A549 (cell line): ENCODE measurements around the gene ITSN1.

ENCODE experiments used
- PHF8 ChIP-seq: fragments of 200-600 bp; sonication (generic); IDR thresholded peaks from 2 replicates; pipeline ENCODE4 v1.6.1; 2016; ENCODE audit warnings: low read depth, mild to moderate bottlenecking, antibody characterized with exemption, moderate library complexity, borderline replicate concordance
- ZNF302 ChIP-seq: fragments of 250-450 bp; sonication (Bioruptor Pico); IDR thresholded peaks from 2 replicates; pipeline ENCODE4 v1.9.0; 2021; ENCODE audit warnings: inconsistent platforms, mild to moderate bottlenecking, moderate library complexity

DNA sequence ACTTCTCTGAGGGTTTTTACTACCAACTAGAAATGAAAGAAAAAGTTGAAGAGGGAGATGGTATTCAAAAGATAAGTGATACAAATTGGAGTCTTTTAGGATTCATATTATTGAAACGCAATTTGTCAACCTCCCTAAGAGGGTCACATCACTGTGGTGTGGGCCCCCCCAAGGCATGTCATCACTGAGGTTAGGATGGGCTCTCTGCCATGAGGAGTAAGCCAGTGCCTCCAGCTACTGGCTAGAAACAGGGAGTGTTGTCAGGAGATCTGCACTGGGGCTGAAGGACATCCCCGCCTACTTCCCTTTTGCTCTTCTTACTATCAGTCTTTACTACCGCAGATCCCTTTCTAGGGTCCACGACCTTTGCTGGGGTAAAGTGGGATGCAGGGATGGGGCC is 25.9 kb downstream of the ITSN1 start:
- TF ChIP-seq ZNF302 (CRISPR knock-in tag) (no peak), PHF8 (no peak)
